22Rv1 (cell line): Measurements from ENCODE around the gene CHD3.

Source experiments
- H3K27ac ChIP-seq: fragments of 450-650 bp; 2 replicates; pipeline ENCODE4 v1.5.1; 2017
- CTCF ChIP-seq: fragments of 450-650 bp; IDR thresholded peaks from 2 replicates; pipeline ENCODE4 v1.5.1; 2017; ENCODE audit warnings: mild to moderate bottlenecking
- ZFX ChIP-seq: fragments of 450-650 bp; IDR thresholded peaks from 2 replicates; pipeline ENCODE4 v1.6.1; 2017; ENCODE audit warnings: antibody characterized with exemption, borderline replicate concordance

The CHD3 gene

DNA sequence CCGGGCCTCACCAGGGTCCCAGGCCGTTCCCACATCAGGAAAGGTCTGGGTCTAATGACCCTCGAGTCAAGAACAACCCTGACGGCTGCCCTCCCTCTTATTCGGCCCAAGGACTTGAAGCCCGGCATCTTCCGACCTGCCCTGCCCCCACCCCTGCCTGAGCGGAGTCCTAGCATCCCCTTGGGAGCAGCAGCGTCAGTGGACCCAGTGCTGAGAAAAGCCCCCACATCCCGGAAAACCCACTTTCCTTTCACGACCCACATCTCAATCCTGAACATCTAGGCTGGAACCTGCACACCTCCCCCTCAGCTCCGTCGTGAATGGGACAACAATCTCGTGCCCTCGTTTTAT, 33.0 kb upstream of the CHD3 start:
- no peak for TF ChIP-seq CTCF
- TF ChIP-seq ZFX, result no peak
- peak overlapping the region; percentile 98 for H3K27ac ChIP-seq

DNA sequence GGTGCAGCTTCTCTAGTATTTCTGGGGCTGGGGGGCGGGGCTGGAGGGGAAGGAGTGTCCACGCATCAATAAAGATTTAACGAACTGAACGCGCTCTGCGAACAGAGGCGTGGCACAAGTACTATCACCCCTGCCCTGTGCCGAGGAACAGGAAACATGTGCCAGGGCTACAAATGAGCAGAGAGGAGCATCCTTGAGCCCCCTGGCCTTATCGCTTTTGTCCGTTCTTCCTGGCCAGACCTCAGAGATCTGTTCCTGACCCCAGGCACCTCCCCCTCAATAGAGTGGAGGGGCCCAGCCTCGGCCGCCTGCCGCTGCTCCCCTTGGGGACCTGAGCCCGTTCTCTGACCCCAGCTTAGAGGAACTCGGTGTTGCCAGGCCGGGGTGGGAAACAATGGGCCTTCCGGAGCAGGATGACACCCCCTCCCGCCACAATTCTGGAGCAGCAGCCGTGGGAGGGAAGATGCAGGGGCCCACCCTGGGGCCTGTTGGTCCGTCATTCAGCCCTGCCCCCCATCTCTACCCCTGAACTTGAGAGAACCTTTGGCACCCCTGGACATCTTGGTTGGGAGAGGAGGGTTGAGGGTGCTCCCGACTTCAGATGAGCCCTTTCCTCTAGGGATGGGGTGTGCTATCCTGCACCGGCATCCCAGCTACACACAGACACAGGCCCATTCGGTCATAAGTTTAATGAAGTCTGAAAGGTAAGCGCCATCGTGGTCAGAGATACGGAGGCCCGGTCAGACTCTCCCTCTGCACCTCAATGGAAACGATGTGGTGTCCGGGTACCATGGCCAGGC, 32.4 kb upstream of the CHD3 start:
- TF ChIP-seq ZFX (no peak), CTCF (no peak)
- H3K27ac ChIP-seq, result peak overlapping the region; percentile 98

GRCh38 chr17:7856811-7857712, 31.5 kb upstream of the CHD3 start, which contains the start of gene NAA38:
TSS of gene NAA38 (minus strand) at chr17:7857559. CDS start at chr17:7857463, 96 bp downstream.
- TF ChIP-seq CTCF, result peak; percentile 55
- TF ChIP-seq ZFX, result no peak
- H3K27ac ChIP-seq, result peak within 1 kb of the TSS; percentile 98

DNA sequence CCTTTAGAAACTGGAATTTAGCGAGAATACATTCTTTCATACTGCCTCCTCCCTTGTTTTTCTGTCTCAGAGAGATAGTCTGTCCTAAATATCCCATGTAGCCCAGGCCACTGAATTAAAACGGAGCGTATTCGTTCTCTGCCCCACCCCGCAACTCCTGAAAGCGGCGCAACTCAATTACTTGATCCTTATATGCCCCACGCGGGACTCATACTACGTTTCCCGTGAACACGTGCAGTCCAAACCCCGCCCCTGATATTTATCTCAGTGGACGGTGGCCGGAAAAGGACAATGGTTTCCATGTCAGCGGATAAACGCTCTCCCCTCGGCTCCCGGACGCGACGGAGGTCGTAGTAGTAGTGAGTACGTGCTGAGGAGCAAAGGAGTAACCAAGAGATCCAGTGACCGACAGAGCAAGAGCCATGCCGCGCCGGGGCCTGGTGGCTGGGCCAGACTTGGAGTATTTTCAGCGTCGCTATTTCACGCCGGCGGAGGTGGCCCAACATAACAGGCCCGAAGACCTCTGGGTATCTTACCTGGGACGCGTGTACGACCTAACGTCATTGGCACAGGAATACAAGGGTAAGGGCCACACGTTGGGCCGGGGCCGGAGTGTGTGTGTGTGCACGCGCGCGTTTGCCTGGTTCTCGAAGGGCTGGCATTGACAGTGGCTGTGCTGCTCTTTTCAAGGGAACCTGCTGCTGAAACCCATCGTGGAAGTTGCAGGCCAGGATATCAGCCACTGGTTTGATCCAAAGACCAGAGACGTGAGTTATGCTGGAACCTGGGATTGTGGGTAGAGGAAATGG, 30.7 kb upstream of the CHD3 start, which contains the start of gene CYB5D1:
Gene CYB5D1, plus strand, starts transcription at position 291 of the 809 bp plus-strand sequence. Its CDS starts 132 bp downstream, at position 423.
- H3K27ac ChIP-seq, result peak within 1 kb of the TSS; percentile 98
- no peak; the same call in 1 of the 2 replicates for TF ChIP-seq CTCF
- no peak for TF ChIP-seq ZFX

GRCh38 chr17:7858522-7858810, 30.1 kb upstream of the CHD3 start:
- TF ChIP-seq ZFX (no peak), CTCF (no peak; the same call in none of the 2 replicates)
- H3K27ac ChIP-seq, result peak overlapping the region; percentile 98

GRCh38 chr17:7859028-7859427, 29.6 kb upstream of the CHD3 start:
- peak overlapping the region; percentile 98 for H3K27ac ChIP-seq

More at GRCh38 chr17:7859028-7859427, 29.6 kb upstream of the CHD3 start:
- TF ChIP-seq ZFX, result no peak
- TF ChIP-seq CTCF, result no peak
